Tibial nerve (tissue), 4 donors: ENCODE measurements around the gene OSM. TPM values are rescaled to one million over a fixed set of nuclear protein-coding genes. Genes with fewer than 3 reads are reported as not detected.

Experiments
- DNase-seq, 2 donors: peaks; one replicate each; pipeline ENCODE4 v3.0.0-alpha.2; 2019; ENCODE audit warnings: low spot score in 2 of 2
- H3K27ac ChIP-seq, 4 donors: fragments of 200-600 bp; sonication (generic) in 3 of 4; one replicate each; pipeline ENCODE4 v1.5.1; 2017 to 2019; ENCODE audit warnings: mild to moderate bottlenecking in 1 of 4
- H3K27me3 ChIP-seq, 2 donors: fragments of 200-600 bp; sonication (generic) in 1 of 2; one replicate each; pipeline versions ENCODE4 v1.5.1 to v1.6.0; 2017 to 2019
- H3K36me3 ChIP-seq, 3 donors: fragments of 200-600 bp; sonication (generic); one replicate each; pipeline ENCODE4 v1.5.1; 2018 to 2019
- H3K4me1 ChIP-seq, 4 donors: fragments of 200-600 bp; sonication (generic) in 3 of 4; one replicate each; pipeline ENCODE4 v1.5.1; 2017 to 2019
- H3K4me3 ChIP-seq, 4 donors: fragments of 200-600 bp; sonication (generic) in 3 of 4; one replicate each; pipeline ENCODE4 v1.5.1; 2017 to 2019; ENCODE audit warnings: mild to moderate bottlenecking in 1 of 4, moderate library complexity in 1 of 4
- H3K9me3 ChIP-seq, 4 donors: fragments of 200-600 bp; sonication (generic) in 3 of 4; one replicate each; pipeline ENCODE4 v1.5.1; 2017 to 2019
- CTCF ChIP-seq, 5 experiments: fragments of 200-600 bp in 3 of 5; fragments of 450-650 bp in 2 of 5; sonication (generic) in 3 of 5; IDR thresholded peaks; one replicate each; pipeline ENCODE4 v1.5.1; 2016 to 2019; ENCODE audit warnings: antibody characterized with exemption in 5 of 5, mild to moderate bottlenecking in 3 of 5, moderate library complexity in 2 of 5
- EP300 ChIP-seq, 2 donors: sonication (generic); formaldehyde crosslinking; IDR thresholded peaks; one replicate each; pipeline ENCODE4 v1.6.1; 2017; ENCODE audit warnings: antibody characterized with exemption in 2 of 2, mild to moderate bottlenecking in 1 of 2
- POLR2A ChIP-seq, 2 donors: fragments of 450-650 bp; IDR thresholded peaks; one replicate each; pipeline ENCODE4 v1.6.1; 2017; ENCODE audit warnings: antibody characterized with exemption in 2 of 2, mild to moderate bottlenecking in 2 of 2, moderate library complexity in 2 of 2
- WGBS, 2 donors: methylation state at CpG; one replicate each; pipeline ENCODE4 v1.1.5; 2018; 5-methylcytosine and 5-hydroxymethylcytosine counted together
- total RNA-seq, 4 donors: library from RNA; depleted of rRNA; stranded (reverse); fragments of >200 nt; gene quantifications; one replicate each; pipeline ENCODE4 v1.1.0, GENCODE V29; 2016

The OSM gene
- total RNA-seq, 4 donors from 2014 or later: 1.4 to 19.7 (median 4.2) TPM

GRCh38 chr22:30312053-30312452, 45.4 kb upstream of the OSM start:
- H3K27me3 ChIP-seq: no peaks in the 10 kb centered on the region
- no peak overlapping the region for H3K4me3 ChIP-seq
- peak overlapping the region in 3 of 4 donors; percentile 82 to 86 (median 85) for H3K27ac ChIP-seq
- no peak for DNase-seq
- no peaks in the 10 kb centered on the region for H3K9me3 ChIP-seq
- TF ChIP-seq EP300 (IDR thresholded peaks at IDR 0.05): no peak
- no peak for TF ChIP-seq CTCF (IDR thresholded peaks at IDR 0.05)
- no peak for TF ChIP-seq POLR2A (IDR thresholded peaks at IDR 0.05)
- WGBS, 2 donors: 66 to 73% methylated on average over 6 of the region's 6 CpGs
- H3K36me3 ChIP-seq: no peaks in the 10 kb centered on the region
- peaks cover 0 to 97% (median 72%) of the 10 kb centered on the region in 4 donors for H3K4me1 ChIP-seq

GRCh38 chr22:30310881-30311771, 44.5 kb upstream of the OSM start:
- 44 to 55% methylated on average over 8 of the region's 8 CpGs for WGBS, 2 donors
- TF ChIP-seq CTCF (IDR thresholded peaks at IDR 0.05) (no peak), EP300 (IDR thresholded peaks at IDR 0.05) (peak in 1 of 2 donors; percentile 69), POLR2A (IDR thresholded peaks at IDR 0.05) (no peak)
- DNase-seq: peak; percentile 75
- H3K4me1 ChIP-seq: peaks cover 0 to 97% (median 80%) of the 10 kb centered on the region in 4 donors
- H3K27ac ChIP-seq: peak overlapping the region in 3 of 4 donors; percentile 82 to 86 (median 85)
- H3K4me3 ChIP-seq: peak overlapping the region in 1 of 4 donors; percentile 4
- H3K27me3 ChIP-seq: no peaks in the 10 kb centered on the region
- H3K9me3 ChIP-seq: no peaks in the 10 kb centered on the region
- no peaks in the 10 kb centered on the region for H3K36me3 ChIP-seq

- no peak overlapping the region for H3K4me3 ChIP-seq
- peaks cover 0 to 97% (median 81%) of the 10 kb centered on the region in 4 donors for H3K4me1 ChIP-seq
- WGBS, 2 donors: 66 to 68% methylated on average over 7 of the region's 7 CpGs
- H3K9me3 ChIP-seq: no peaks in the 10 kb centered on the region
- TF ChIP-seq CTCF (IDR thresholded peaks at IDR 0.05) (no peak), POLR2A (IDR thresholded peaks at IDR 0.05) (peak in 1 of 2 donors; percentile 11), EP300 (IDR thresholded peaks at IDR 0.05) (peak in 1 of 2 donors; percentile 66)
- H3K27me3 ChIP-seq: no peaks in the 10 kb centered on the region
- peak in 1 of 2 donors; percentile 67 for DNase-seq
- H3K27ac ChIP-seq: peak overlapping the region in 3 of 4 donors; percentile 82 to 86 (median 85)
- H3K36me3 ChIP-seq: no peaks in the 10 kb centered on the region
These were observed 43.5 kb upstream of the OSM start for GRCh38 chr22:30309951-30310741.

GRCh38 chr22:30308518-30309230, 42.0 kb upstream of the OSM start:
- Histone ChIP-seq H3K27me3 (no peaks in the 10 kb centered on the region), H3K4me3 (no peak overlapping the region), H3K9me3 (no peaks in the 10 kb centered on the region), H3K27ac (peak overlapping the region in 3 of 4 donors; percentile 82 to 86 (median 85)), H3K4me1 (peaks cover 0 to 97% (median 86%) of the 10 kb centered on the region in 4 donors), H3K36me3 (no peaks in the 10 kb centered on the region)
- TF ChIP-seq POLR2A (IDR thresholded peaks at IDR 0.05) (no peak), EP300 (IDR thresholded peaks at IDR 0.05) (no peak), CTCF (IDR thresholded peaks at IDR 0.05) (no peak)
- no peak for DNase-seq
- WGBS, 2 donors: 66 to 75% methylated on average over 5 of the region's 5 CpGs
